Activated T-helper 1 cell treated with anti-CD3 and anti-CD28 coated beads, Interleukin-12 subunit alpha, Interleukin-12 subunit beta, Interleukin-2, Interleukin-4 antibody, amounts not matched to agents 30 ng/mL and 10 ng/mL and 1 ng/mL, durations not matched to agents 14 hours and 24 hours and 36 hours (primary cell): ENCODE results near the gene DYSF. TPM values are rescaled to one million over a fixed set of nuclear protein-coding genes. Genes with fewer than 3 reads are reported as not detected.

Source experiments
- DNase-seq: peaks from one replicate; pipeline ENCODE4 v3.0.0; 2021; ENCODE audit warnings: low spot score
- H3K27ac Mint-ChIP-seq: one replicate; pipeline ENCODE4 v1.8.0; 2021; ENCODE audit warnings: mild to moderate bottlenecking, mixed read lengths
- H3K27me3 Mint-ChIP-seq: one replicate; pipeline ENCODE4 v1.8.0; 2022; ENCODE audit warnings: mild to moderate bottlenecking, moderate library complexity, mixed read lengths; ENCODE audit not compliant: insufficient read depth
- H3K36me3 Mint-ChIP-seq: one replicate; pipeline ENCODE4 v1.8.0; 2021; ENCODE audit warnings: low read depth, mixed read lengths
- H3K4me1 Mint-ChIP-seq: one replicate; pipeline ENCODE4 v1.8.0; 2021; ENCODE audit warnings: low read depth, mixed read lengths
- H3K4me3 Mint-ChIP-seq: one replicate; pipeline ENCODE4 v1.8.0; 2021; ENCODE audit warnings: mild to moderate bottlenecking, moderate library complexity, mixed read lengths
- H3K9me3 Mint-ChIP-seq: one replicate; pipeline ENCODE4 v1.8.0; 2021; ENCODE audit warnings: mixed read lengths
- intact Hi-C: fragments of 100-400 bp; cut with micrococcal nuclease; formaldehyde crosslinking; loops from one replicate; pipeline ENCODE4 v1.15.1; 2024
- total RNA-seq: library from RNA; stranded (reverse); gene quantifications from 2 replicates; pipeline ENCODE4 v1.2.3, GENCODE V29; 2022

Gene DYSF
- total RNA-seq, 1 donor from 2014 or later: not detected

GRCh38 chr2:71702971-71703898 lies 249.9 kb downstream of the DYSF start:
- Mint-ChIP-seq H3K9me3 (no peaks in the 10 kb centered on the region), H3K4me1 (no peaks in the 10 kb centered on the region), H3K27me3 (peaks cover 2% of the 10 kb centered on the region), H3K36me3 (no peaks in the 10 kb centered on the region), H3K4me3 (no peak overlapping the region), H3K27ac (no peak overlapping the region)
- DNase-seq: no peak
- intact Hi-C loops: no loop called here

GRCh38 chr2:71704131-71704561 lies 250.8 kb downstream of the DYSF start:
- Mint-ChIP-seq H3K9me3 (no peaks in the 10 kb centered on the region), H3K36me3 (no peaks in the 10 kb centered on the region), H3K27me3 (peaks cover 2% of the 10 kb centered on the region), H3K27ac (no peak overlapping the region), H3K4me3 (no peak overlapping the region), H3K4me1 (no peaks in the 10 kb centered on the region)
- DNase-seq: no peak
- intact Hi-C loops: no loop called here

GRCh38 chr2:71704688-71705087 lies 251.3 kb downstream of the DYSF start:
- intact Hi-C loops: no loop called here
- no peaks in the 10 kb centered on the region for H3K36me3 Mint-ChIP-seq

GRCh38 chr2:71705171-71705960 lies 252.0 kb downstream of the DYSF start:
- Mint-ChIP-seq H3K9me3 (no peaks in the 10 kb centered on the region), H3K4me3 (no peak overlapping the region), H3K27me3 (peaks cover 2% of the 10 kb centered on the region), H3K36me3 (no peaks in the 10 kb centered on the region), H3K4me1 (no peaks in the 10 kb centered on the region), H3K27ac (no peak overlapping the region)
- DNase-seq: no peak
- intact Hi-C loops: no loop called here

More at GRCh38 chr2:71704688-71705087, 251.3 kb downstream of the DYSF start:
- Mint-ChIP-seq H3K9me3 (no peaks in the 10 kb centered on the region), H3K4me1 (no peaks in the 10 kb centered on the region), H3K4me3 (no peak overlapping the region), H3K27me3 (peaks cover 2% of the 10 kb centered on the region), H3K27ac (no peak overlapping the region)
- DNase-seq: no peak

GRCh38 chr2:71706121-71706520 lies 252.8 kb downstream of the DYSF start:
- Mint-ChIP-seq H3K9me3 (no peaks in the 10 kb centered on the region), H3K27me3 (peaks cover 2% of the 10 kb centered on the region), H3K4me3 (no peak overlapping the region), H3K4me1 (no peaks in the 10 kb centered on the region), H3K27ac (no peak overlapping the region), H3K36me3 (no peaks in the 10 kb centered on the region)
- no peak for DNase-seq
- intact Hi-C loops: no loop called here

- no peaks in the 10 kb centered on the region for H3K9me3 Mint-ChIP-seq
- H3K27ac Mint-ChIP-seq: no peak overlapping the region
- H3K4me1 Mint-ChIP-seq: no peaks in the 10 kb centered on the region
- H3K36me3 Mint-ChIP-seq: no peaks in the 10 kb centered on the region
- peaks cover 2% of the 10 kb centered on the region for H3K27me3 Mint-ChIP-seq
- intact Hi-C loops: no loop called here
- DNase-seq: no peak
- H3K4me3 Mint-ChIP-seq: no peak overlapping the region
These were observed 253.5 kb downstream of the DYSF start for GRCh38 chr2:71706836-71707235.

- Mint-ChIP-seq H3K27me3 (no peaks in the 10 kb centered on the region), H3K27ac (no peak overlapping the region), H3K36me3 (no peaks in the 10 kb centered on the region), H3K9me3 (no peaks in the 10 kb centered on the region), H3K4me3 (no peak overlapping the region), H3K4me1 (no peaks in the 10 kb centered on the region)
- intact Hi-C loops: no loop called here
- DNase-seq: no peak
These were observed 257.2 kb downstream of the DYSF start for GRCh38 chr2:71710367-71711132.

GRCh38 chr2:71711133-71711855 lies 257.9 kb downstream of the DYSF start:
- Mint-ChIP-seq H3K4me3 (no peak overlapping the region), H3K27me3 (no peaks in the 10 kb centered on the region), H3K4me1 (no peaks in the 10 kb centered on the region), H3K27ac (no peak overlapping the region), H3K36me3 (no peaks in the 10 kb centered on the region), H3K9me3 (no peaks in the 10 kb centered on the region)
- intact Hi-C loops: no loop called here
- no peak for DNase-seq

- Mint-ChIP-seq H3K4me3 (no peak overlapping the region), H3K4me1 (no peaks in the 10 kb centered on the region), H3K27ac (no peak overlapping the region), H3K36me3 (no peaks in the 10 kb centered on the region), H3K27me3 (no peaks in the 10 kb centered on the region), H3K9me3 (no peaks in the 10 kb centered on the region)
- intact Hi-C loops: no loop called here
- no peak for DNase-seq
These were observed 258.9 kb downstream of the DYSF start for GRCh38 chr2:71712158-71712818.

GRCh38 chr2:71713581-71714580 lies 260.5 kb downstream of the DYSF start:
- no peaks in the 10 kb centered on the region for H3K4me1 Mint-ChIP-seq
- H3K27ac Mint-ChIP-seq: no peak overlapping the region
- no peaks in the 10 kb centered on the region for H3K27me3 Mint-ChIP-seq
- no peak overlapping the region for H3K4me3 Mint-ChIP-seq
- DNase-seq: no peak
- no peaks in the 10 kb centered on the region for H3K36me3 Mint-ChIP-seq
- intact Hi-C loops: no loop called here
- H3K9me3 Mint-ChIP-seq: no peaks in the 10 kb centered on the region

GRCh38 chr2:71714601-71715240 lies 261.4 kb downstream of the DYSF start:
- Mint-ChIP-seq H3K4me1 (no peaks in the 10 kb centered on the region), H3K4me3 (no peak overlapping the region), H3K27ac (no peak overlapping the region), H3K27me3 (no peaks in the 10 kb centered on the region), H3K36me3 (no peaks in the 10 kb centered on the region), H3K9me3 (no peaks in the 10 kb centered on the region)
- DNase-seq: no peak
- intact Hi-C loops: no loop called here
